Testis (tissue), 3 donors: Measurements from ENCODE around the gene ARSI. TPM values are rescaled to one million over a fixed set of nuclear protein-coding genes. Genes with fewer than 3 reads are reported as not detected.

Source experiments
- DNase-seq: peaks from one replicate; pipeline ENCODE4 v3.0.0-alpha.2; 2019
- H3K27ac ChIP-seq, 2 donors: fragments of 200-600 bp; sonication (generic); one replicate each; pipeline ENCODE4 v1.5.1; 2019
- H3K27me3 ChIP-seq: fragments of 200-600 bp; sonication (generic); one replicate; pipeline ENCODE4 v1.5.1; 2019
- H3K36me3 ChIP-seq: fragments of 200-600 bp; sonication (generic); one replicate; pipeline ENCODE4 v1.5.1; 2017; ENCODE audit warnings: low read depth; ENCODE audit errors: missing control alignments
- H3K4me1 ChIP-seq: fragments of 200-600 bp; sonication (generic); one replicate; pipeline ENCODE4 v1.5.1; 2019
- H3K4me3 ChIP-seq, 2 donors: fragments of 200-600 bp; sonication (generic); one replicate each; pipeline ENCODE4 v1.5.1; 2017 to 2019
- H3K9me3 ChIP-seq: fragments of 200-600 bp; sonication (generic); one replicate; pipeline ENCODE4 v1.5.1; 2017
- CTCF ChIP-seq, 3 experiments: fragments of 450-650 bp in 2 of 3; fragments of 200-600 bp in 1 of 3; sonication (generic) in 1 of 3; IDR thresholded peaks; one replicate each; pipeline ENCODE4 v1.5.1; 2016 to 2019; ENCODE audit warnings: antibody characterized with exemption in 3 of 3, mild to moderate bottlenecking in 2 of 3, moderate library complexity in 1 of 3
- POLR2A ChIP-seq: fragments of 450-650 bp; IDR thresholded peaks from one replicate; pipeline ENCODE4 v1.6.1; 2017; ENCODE audit warnings: antibody characterized with exemption, mild to moderate bottlenecking, moderate library complexity
- WGBS, 2 donors: methylation state at CpG; one replicate each; pipeline ENCODE4 v1.1.5; 2018; 5-methylcytosine and 5-hydroxymethylcytosine counted together
- intact Hi-C: fragments of 100-400 bp; cut with DNase I; formaldehyde crosslinking; loops from one replicate; pipeline ENCODE4 v1.15.1; 2023; ENCODE audit warnings: low total_unique reads
- polyA plus RNA-seq: library from polyadenylated mRNA; stranded (reverse); fragments of 350-450 nt; fragmentation: Illumina TruSeq; extraction: RNeasy Lipid Tissue Mini Kit (QIAGEN cat#74804); gene quantifications from one replicate; pipeline ENCODE4 v1.2.3, GENCODE V29; 2014; ENCODE audit warnings: low read depth, low replicate concordance; ENCODE audit not compliant: insufficient read depth
- total RNA-seq, 2 donors: library from RNA; depleted of rRNA; stranded (reverse); fragments of >200 nt; gene quantifications; one replicate each; pipeline ENCODE4 v1.2.3, GENCODE V29; 2016

The ARSI gene
- total and polyA plus RNA-seq, 3 donors from 2014 or later = 0.79 to 0.93 (median 0.92) TPM

DNA sequence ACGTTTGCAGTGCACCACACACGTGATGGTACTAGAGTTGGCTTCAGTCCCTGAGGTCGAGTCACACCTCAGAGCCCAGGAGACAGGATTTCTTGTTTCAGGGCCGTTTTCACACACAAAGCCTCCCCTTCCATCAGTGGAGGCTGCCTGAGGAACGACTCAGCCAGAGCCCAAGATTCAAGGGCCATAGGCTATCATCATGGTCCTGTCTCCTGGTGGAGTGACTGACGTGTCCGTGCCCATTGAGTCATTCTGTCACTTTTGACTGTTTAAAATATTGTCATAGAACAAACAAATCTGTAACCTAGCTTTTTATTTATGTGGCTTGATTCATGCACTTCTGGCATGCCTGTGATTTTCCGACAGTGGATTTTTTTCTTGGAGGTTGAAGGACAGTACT, 41.5 kb downstream of the ARSI start:
- no peaks in the 10 kb centered on the region for H3K36me3 ChIP-seq
- TF ChIP-seq POLR2A (no peak), CTCF (IDR thresholded peaks at IDR 0.05) (no peak)
- no peak overlapping the region for H3K4me3 ChIP-seq
- peaks cover 3% of the 10 kb centered on the region for H3K4me1 ChIP-seq
- no peaks in the 10 kb centered on the region for H3K9me3 ChIP-seq
- intact Hi-C loops = no loop called here
- WGBS, 2 donors = 72% methylated on average over 5 to 8 of the region's 8 CpGs
- H3K27me3 ChIP-seq = no peaks in the 10 kb centered on the region
- no peak overlapping the region for H3K27ac ChIP-seq
- no peak for DNase-seq

GRCh38 chr5:150258130-150258529, 44.6 kb downstream of the ARSI start:
- intact Hi-C loops = no loop called here
- WGBS, 2 donors = 75 to 86% methylated on average over 6 of the region's 6 CpGs
- no peaks in the 10 kb centered on the region for H3K9me3 ChIP-seq
- DNase-seq = no peak
- H3K4me3 ChIP-seq = no peak overlapping the region
- H3K4me1 ChIP-seq = no peaks in the 10 kb centered on the region
- H3K27ac ChIP-seq = no peak overlapping the region
- H3K36me3 ChIP-seq = no peaks in the 10 kb centered on the region
- no peak for TF ChIP-seq POLR2A
- no peak for TF ChIP-seq CTCF (IDR thresholded peaks at IDR 0.05)
- no peaks in the 10 kb centered on the region for H3K27me3 ChIP-seq

GRCh38 chr5:150257424-150257823, 45.3 kb downstream of the ARSI start:
- H3K4me1 ChIP-seq = no peaks in the 10 kb centered on the region
- H3K9me3 ChIP-seq = no peaks in the 10 kb centered on the region
- DNase-seq = no peak
- intact Hi-C loops = no loop called here
- H3K4me3 ChIP-seq = no peak overlapping the region
- no peaks in the 10 kb centered on the region for H3K36me3 ChIP-seq
- WGBS, 2 donors = 86 to 93% methylated on average over 11 of the region's 11 CpGs
- no peak overlapping the region for H3K27ac ChIP-seq
- TF ChIP-seq POLR2A (no peak), CTCF (IDR thresholded peaks at IDR 0.05) (no peak)
- H3K27me3 ChIP-seq = no peaks in the 10 kb centered on the region

GRCh38 chr5:150256410-150257064, 46.2 kb downstream of the ARSI start:
- TF ChIP-seq CTCF (IDR thresholded peaks at IDR 0.05) (no peak), POLR2A (no peak)
- Histone ChIP-seq H3K27ac (no peak overlapping the region), H3K4me3 (no peak overlapping the region), H3K36me3 (no peaks in the 10 kb centered on the region), H3K9me3 (no peaks in the 10 kb centered on the region), H3K4me1 (no peaks in the 10 kb centered on the region), H3K27me3 (no peaks in the 10 kb centered on the region)
- 75 to 81% methylated on average over 12 of the region's 12 CpGs for WGBS, 2 donors
- intact Hi-C loops = no loop called here
- DNase-seq = no peak
